OCI-LY7 (cell line): ENCODE data around the gene TPRA1. TPM values are rescaled to one million over a fixed set of nuclear protein-coding genes. Genes with fewer than 3 reads are reported as not detected.

Experiments
- BruUV-seq: library from RNA; stranded (reverse); fragments of 400-500 nt; replicated peaks from 2 replicates; lab custom pipeline; 2021; lab: Mats Ljungman, UMichigan
- CTCF ChIA-PET: fragments of 300-600 bp; sonication (Branson Sonifier 250); formaldehyde crosslinking; loops from one replicate; lab custom pipeline; 2022; ENCODE audit warnings: antibody characterized with exemption; ENCODE audit not compliant: unreplicated experiment; lab: Charles Lee
- POLR2A ChIA-PET: fragments of 300-600 bp; sonication (Branson Sonifier 250); formaldehyde crosslinking; loops from one replicate; lab custom pipeline; 2022; ENCODE audit warnings: antibody characterized with exemption; lab: Charles Lee
- DNase-seq: peaks from one replicate; pipeline ENCODE4 v3.0.0-alpha.2; 2015; ENCODE audit warnings: low spot score
- H2AFZ ChIP-seq: fragments of 200-600 bp; sonication (generic), shearing (Covaris generic); 2 replicates; pipeline ENCODE4 v1.6.1; 2014; ENCODE audit warnings: mild to moderate bottlenecking, antibody characterized with exemption, low read length, moderate library complexity
- H3K27ac ChIP-seq: fragments of 200-600 bp; sonication (generic); 2 replicates; pipeline ENCODE4 v1.5.1; 2014; ENCODE audit warnings: mixed run types, low read depth, mild to moderate bottlenecking, moderate library complexity, low read length, inconsistent platforms; ENCODE audit not compliant: poor library complexity, severe bottlenecking
- H3K36me3 ChIP-seq: fragments of 200-600 bp; sonication (generic); 2 replicates; pipeline ENCODE4 v1.6.1; 2014; ENCODE audit warnings: mild to moderate bottlenecking, antibody characterized with exemption, low read length, moderate library complexity, mixed read lengths; ENCODE audit not compliant: insufficient read depth
- H3K4me1 ChIP-seq: fragments of 200-600 bp; sonication (generic); 2 replicates; pipeline ENCODE4 v1.5.1; 2014; ENCODE audit warnings: mild to moderate bottlenecking, low read length; ENCODE audit not compliant: insufficient read depth, poor library complexity, severe bottlenecking
- H3K4me2 ChIP-seq: fragments of 200-600 bp; sonication (generic); 2 replicates; pipeline ENCODE4 v1.6.1; 2014; ENCODE audit warnings: mild to moderate bottlenecking, low read length
- H3K4me3 ChIP-seq: fragments of 200-600 bp; sonication (generic); 2 replicates; pipeline ENCODE4 v1.5.1; 2014; ENCODE audit warnings: mild to moderate bottlenecking, low read depth, low read length; ENCODE audit not compliant: poor library complexity, severe bottlenecking
- H3K79me2 ChIP-seq: fragments of 200-600 bp; sonication (generic); 2 replicates; pipeline ENCODE4 v1.6.1; 2016; ENCODE audit warnings: low read depth, mild to moderate bottlenecking, low read length, moderate library complexity, mixed read lengths; ENCODE audit not compliant: insufficient read depth
- H3K9me2 ChIP-seq: fragments of 200-600 bp; sonication (generic); 2 replicates; pipeline ENCODE4 v1.6.1; 2016; ENCODE audit warnings: mild to moderate bottlenecking, low read length, mixed read lengths; ENCODE audit not compliant: insufficient read depth
- H3K9me3 ChIP-seq: fragments of 200-600 bp; sonication (generic); 2 replicates; pipeline ENCODE4 v1.6.1; 2014; ENCODE audit warnings: mild to moderate bottlenecking, mixed run types, low read length, mixed read lengths
- H4K20me1 ChIP-seq: fragments of 200-600 bp; sonication (generic); 2 replicates; pipeline ENCODE4 v1.6.1; 2014; ENCODE audit warnings: mild to moderate bottlenecking, antibody characterized with exemption, low read length, moderate library complexity, mixed read lengths; ENCODE audit not compliant: insufficient read depth
- EZH2phosphoT487 ChIP-seq: fragments of 200-600 bp; sonication (generic); IDR thresholded peaks from 2 replicates; pipeline ENCODE4 v1.6.1; 2018; ENCODE audit warnings: low read depth, borderline replicate concordance, mild to moderate bottlenecking, mixed run types, antibody characterized with exemption, low read length, moderate library complexity, mixed read lengths
- intact Hi-C: fragments of 100-400 bp; cut with micrococcal nuclease; formaldehyde crosslinking; loops from one replicate; pipeline ENCODE4 v1.10.0; 2022; ENCODE audit not compliant: unreplicated experiment
- total RNA-seq, 2 experiments: library from RNA; depleted of rRNA in 1 of 2; stranded (reverse); fragments of >200 nt in 1 of 2; shearing (Covaris generic) in 1 of 2; gene quantifications; 2 replicates each; pipeline ENCODE4 v1.2.3, GENCODE V29; 2014 to 2022
- TF ChIP-seq, protein P1 (sequence below): fragments of 200-600 bp; sonication (generic); conservative IDR thresholded peaks from 2 replicates; pipeline ENCODE4 v1.5.1; 2014; ENCODE audit warnings: mild to moderate bottlenecking, antibody characterized with exemption, low read length, moderate library complexity, mixed read lengths

TPRA1 gene
- total RNA-seq, 2 experiments from 2014 or later: 32.3 to 51.4 TPM

- Histone ChIP-seq H3K4me1 (peaks cover 3% of the 10 kb centered on the region), H3K27ac (no peak overlapping the region), H2AFZ (no peak overlapping the region), H4K20me1 (no peaks in the 10 kb centered on the region), H3K9me3 (no peaks in the 10 kb centered on the region), H3K79me2 (no peaks in the 10 kb centered on the region), H3K36me3 (no peaks in the 10 kb centered on the region), H3K4me3 (no peak overlapping the region), H3K9me2 (no peaks in the 10 kb centered on the region), H3K4me2 (no peak overlapping the region)
- no peak for DNase-seq
- CTCF ChIA-PET: interaction anchor here (0.7 kb wide), 1 partner anchor 592 kb away, joined by 3 read pairs; no protein-coding TSS in a partner anchor
- TF ChIP-seq, protein P1, sequence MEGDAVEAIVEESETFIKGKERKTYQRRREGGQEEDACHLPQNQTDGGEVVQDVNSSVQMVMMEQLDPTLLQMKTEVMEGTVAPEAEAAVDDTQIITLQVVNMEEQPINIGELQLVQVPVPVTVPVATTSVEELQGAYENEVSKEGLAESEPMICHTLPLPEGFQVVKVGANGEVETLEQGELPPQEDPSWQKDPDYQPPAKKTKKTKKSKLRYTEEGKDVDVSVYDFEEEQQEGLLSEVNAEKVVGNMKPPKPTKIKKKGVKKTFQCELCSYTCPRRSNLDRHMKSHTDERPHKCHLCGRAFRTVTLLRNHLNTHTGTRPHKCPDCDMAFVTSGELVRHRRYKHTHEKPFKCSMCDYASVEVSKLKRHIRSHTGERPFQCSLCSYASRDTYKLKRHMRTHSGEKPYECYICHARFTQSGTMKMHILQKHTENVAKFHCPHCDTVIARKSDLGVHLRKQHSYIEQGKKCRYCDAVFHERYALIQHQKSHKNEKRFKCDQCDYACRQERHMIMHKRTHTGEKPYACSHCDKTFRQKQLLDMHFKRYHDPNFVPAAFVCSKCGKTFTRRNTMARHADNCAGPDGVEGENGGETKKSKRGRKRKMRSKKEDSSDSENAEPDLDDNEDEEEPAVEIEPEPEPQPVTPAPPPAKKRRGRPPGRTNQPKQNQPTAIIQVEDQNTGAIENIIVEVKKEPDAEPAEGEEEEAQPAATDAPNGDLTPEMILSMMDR: no peak
- TF ChIP-seq EZH2phosphoT487: no peak
- POLR2A ChIA-PET: interaction anchor here (0.6 to 1.1 kb wide), 2 partner anchors 15 to 773 kb away, joined by 3 read pairs; no protein-coding TSS in a partner anchor
- intact Hi-C loops: loop anchor here (10.0 kb wide), 1 partner anchor 872 kb away; no protein-coding TSS in a partner anchor
- BruUV-seq: no TSS peak
Observed at GRCh38 chr3:127546970-127547733, 43.4 kb downstream of the TPRA1 start.

- H4K20me1 ChIP-seq: no peaks in the 10 kb centered on the region
- TF ChIP-seq, protein P1: no peak
- no peak for TF ChIP-seq EZH2phosphoT487
- H3K4me2 ChIP-seq: no peak overlapping the region
- no peak overlapping the region for H3K27ac ChIP-seq
- H3K9me2 ChIP-seq: no peaks in the 10 kb centered on the region
- peaks cover 3% of the 10 kb centered on the region for H3K4me1 ChIP-seq
- H3K4me3 ChIP-seq: no peak overlapping the region
- no peak overlapping the region for H2AFZ ChIP-seq
- BruUV-seq: no TSS peak
- H3K36me3 ChIP-seq: no peaks in the 10 kb centered on the region
- H3K79me2 ChIP-seq: no peaks in the 10 kb centered on the region
- intact Hi-C loops: loop anchor here (10.0 kb wide), 1 partner anchor 872 kb away; no protein-coding TSS in a partner anchor
- DNase-seq: no peak
- ChIA-PET POLR2A (no interaction called here), CTCF (interaction anchor here (0.7 kb wide), 1 partner anchor 592 kb away, joined by 3 read pairs; no protein-coding TSS in a partner anchor)
- H3K9me3 ChIP-seq: no peaks in the 10 kb centered on the region
Observed at GRCh38 chr3:127546554-127546953, 44.0 kb downstream of the TPRA1 start.
